Measurements from ENCODE around the gene MAPKAPK2.

The MAPKAPK2 gene

DNA sequence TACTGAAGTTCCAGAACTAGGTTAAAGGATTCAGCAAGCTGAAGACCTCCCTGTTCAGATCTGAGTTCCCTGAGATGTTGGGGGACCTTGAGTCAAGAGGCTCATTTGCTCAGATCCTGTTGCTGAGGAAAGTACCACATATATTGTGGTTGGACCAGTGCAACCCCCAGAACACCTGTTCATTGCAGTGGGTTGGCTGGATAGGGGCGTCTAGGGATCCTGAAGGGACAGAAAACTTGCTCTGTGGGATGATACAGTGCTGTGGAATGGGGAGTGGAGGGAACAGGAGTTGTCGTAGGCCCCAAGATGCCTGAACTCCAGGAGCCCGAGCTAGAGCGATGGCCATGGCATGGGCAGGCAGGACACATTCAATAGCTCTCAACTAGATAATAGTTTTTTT, 24.6 kb upstream of the MAPKAPK2 start:
- DNase-seq (ENCODE audit: low read depth, low spot score) = no peak

DNA sequence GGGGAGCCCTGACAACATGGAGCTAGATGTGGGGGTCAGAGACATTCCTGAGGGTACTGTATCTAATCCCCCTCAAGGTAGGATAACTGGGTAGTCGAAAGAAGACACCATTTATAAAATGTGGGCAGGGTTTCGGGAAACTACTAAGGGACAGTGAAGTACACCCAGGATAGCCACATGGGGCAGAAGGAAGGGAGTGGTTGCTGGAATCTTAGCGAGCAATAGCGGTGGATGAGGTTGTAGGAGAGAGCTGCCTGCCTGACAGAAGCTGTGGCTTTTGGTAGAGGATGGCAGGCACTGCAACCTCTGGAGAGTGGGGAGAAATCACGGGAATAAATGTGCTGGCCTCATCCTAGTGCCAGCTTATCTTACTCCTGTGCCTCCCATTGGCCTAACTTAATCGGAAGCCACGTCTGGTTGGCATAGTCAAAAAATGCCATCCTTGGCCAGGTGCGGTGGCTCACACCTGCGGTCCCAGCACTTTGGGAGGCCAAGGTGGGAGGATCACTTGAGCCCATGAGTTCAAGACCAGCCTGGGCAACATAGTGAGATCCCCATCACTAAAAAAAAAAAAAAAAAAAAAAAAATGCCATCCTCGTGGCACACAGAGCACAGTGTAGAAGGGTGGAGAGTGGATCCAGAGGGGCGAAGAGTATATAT, 23.4 kb upstream of the MAPKAPK2 start:
- no peak for DNase-seq (ENCODE audit: low read depth, low spot score)

- DNase-seq (ENCODE audit: low read depth, low spot score) = no peak
Measured at GRCh38 chr1:206662396-206663092, 22.2 kb upstream of the MAPKAPK2 start.

GRCh38 chr1:206663362-206663761, 21.3 kb upstream of the MAPKAPK2 start:
- DNase-seq (ENCODE audit: low read depth, low spot score) = no peak

- DNase-seq (ENCODE audit: low read depth, low spot score) = peak; percentile 43
Measured at GRCh38 chr1:206663832-206664652, 20.7 kb upstream of the MAPKAPK2 start.

DNA sequence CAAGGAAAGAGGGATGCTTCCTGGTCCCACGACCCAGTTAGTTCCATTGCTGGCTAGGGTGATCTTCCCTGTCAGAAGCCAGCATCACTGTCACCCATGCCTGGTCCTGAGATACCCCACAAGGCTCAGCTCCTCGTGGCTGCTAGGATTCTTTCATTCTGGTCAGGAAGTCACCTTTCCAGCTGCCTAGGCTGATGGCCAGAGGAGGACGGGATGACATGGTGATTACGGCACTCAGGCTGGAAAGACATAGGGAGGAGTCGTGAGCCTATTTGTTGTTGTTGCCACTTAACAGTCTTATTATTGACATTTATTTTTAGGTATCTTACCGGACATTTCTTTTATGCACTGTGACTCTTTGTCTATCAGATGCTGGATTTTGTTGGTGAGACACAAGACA, 20.0 kb upstream of the MAPKAPK2 start:
- DNase-seq (ENCODE audit: low read depth, low spot score) = no peak

DNA sequence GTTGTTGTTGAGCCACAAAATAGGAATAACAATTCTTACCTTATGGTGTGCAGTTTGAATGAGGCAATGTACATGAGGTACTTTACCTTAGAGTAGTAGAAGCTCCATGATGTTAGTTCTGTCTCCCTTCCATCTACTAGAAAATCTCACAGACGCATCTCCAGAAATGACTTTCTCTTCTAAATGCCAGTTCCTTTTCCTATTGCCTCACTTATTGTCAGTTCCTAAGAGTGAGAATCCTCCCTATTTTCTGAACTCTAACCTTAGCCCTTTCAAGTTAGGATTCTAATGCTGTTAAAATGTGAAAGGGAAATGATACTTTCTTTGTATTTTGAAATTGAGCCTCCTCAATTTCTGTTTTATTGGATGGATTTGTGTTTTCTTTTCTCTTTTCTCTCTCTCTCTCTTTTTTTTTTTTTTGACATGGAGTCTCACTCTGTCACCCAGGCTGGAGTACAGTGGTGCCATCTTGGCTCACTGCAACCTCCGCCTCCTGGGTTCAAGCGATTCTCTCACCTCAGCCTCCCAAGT, 18.6 kb upstream of the MAPKAPK2 start:
- no peak for DNase-seq (ENCODE audit: low read depth, low spot score)

GRCh38 chr1:206666954-206667665, 17.6 kb upstream of the MAPKAPK2 start:
- DNase-seq (ENCODE audit: low read depth, low spot score) = no peak

DNA sequence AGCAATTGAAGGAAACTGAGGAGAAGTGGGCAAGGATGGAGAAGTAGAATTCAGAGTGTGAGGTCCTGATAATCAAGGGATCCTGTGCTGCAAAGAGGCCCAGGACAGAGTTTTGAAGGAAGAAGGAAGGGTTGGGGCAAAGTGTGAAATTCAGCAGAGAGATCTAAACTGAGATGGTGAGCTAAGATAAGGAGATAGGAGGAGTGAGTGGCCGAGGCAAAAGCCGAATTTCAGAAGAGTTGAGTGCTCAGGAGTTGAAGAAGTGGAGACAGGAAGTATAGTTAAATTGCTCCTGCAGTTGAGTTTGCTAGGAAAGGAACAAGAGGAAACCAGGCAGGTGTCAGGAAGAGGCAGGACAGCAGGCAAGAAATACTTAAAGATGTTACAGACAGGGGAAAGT, 16.4 kb upstream of the MAPKAPK2 start:
- no peak for DNase-seq (ENCODE audit: low read depth, low spot score)

- no peak for DNase-seq (ENCODE audit: low read depth, low spot score)
Measured at GRCh38 chr1:206668874-206669410, 15.8 kb upstream of the MAPKAPK2 start.

- no peak for DNase-seq (ENCODE audit: low read depth, low spot score)
Measured at GRCh38 chr1:206672011-206672688, 12.6 kb upstream of the MAPKAPK2 start.

DNA sequence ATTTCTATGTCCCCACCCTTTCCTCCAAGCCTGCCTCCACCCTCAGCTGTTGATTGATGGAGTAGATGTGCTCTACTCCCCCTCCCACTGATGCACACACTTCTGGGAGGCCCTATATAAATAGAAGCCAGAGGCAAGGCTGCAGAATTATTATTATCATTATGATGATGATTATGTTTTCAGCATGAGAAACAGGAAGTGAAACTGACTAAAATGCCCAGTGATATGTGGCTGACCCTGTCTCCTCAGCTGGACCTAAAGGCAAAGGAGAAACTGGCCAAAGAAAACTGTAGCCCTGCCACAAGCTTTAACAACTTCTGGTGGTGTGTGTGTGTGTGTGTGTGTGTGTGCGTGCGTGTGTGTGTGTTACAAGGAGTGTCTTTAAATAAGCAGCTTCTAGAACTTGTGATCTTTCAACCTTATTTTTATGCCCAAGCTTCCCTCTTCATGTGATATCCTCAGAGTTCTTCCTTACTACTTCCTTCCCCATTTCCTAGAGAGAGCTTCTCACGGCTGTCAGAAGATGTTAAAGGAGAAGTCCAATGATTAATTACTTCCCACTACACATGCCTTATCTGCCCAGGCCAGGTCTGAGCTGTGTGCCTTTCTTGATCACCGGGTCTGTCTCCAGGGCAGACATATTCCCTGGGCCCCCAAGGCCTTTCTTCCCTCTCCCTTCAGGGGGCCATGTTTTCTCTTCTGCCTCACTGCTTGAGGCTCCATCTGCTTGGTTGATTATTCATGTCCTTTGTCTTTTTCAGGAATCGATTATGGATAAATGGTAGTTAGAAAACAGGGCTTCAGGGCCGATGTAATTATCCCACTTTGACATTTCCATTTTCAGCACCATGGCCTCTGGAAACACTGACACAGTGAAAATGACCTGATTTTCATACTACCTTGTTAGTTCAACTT, 11.6 kb upstream of the MAPKAPK2 start:
- DNase-seq (ENCODE audit: low read depth, low spot score) = no peak

GRCh38 chr1:206674236-206674635, 10.5 kb upstream of the MAPKAPK2 start:
- no peak for DNase-seq (ENCODE audit: low read depth, low spot score)

DNA sequence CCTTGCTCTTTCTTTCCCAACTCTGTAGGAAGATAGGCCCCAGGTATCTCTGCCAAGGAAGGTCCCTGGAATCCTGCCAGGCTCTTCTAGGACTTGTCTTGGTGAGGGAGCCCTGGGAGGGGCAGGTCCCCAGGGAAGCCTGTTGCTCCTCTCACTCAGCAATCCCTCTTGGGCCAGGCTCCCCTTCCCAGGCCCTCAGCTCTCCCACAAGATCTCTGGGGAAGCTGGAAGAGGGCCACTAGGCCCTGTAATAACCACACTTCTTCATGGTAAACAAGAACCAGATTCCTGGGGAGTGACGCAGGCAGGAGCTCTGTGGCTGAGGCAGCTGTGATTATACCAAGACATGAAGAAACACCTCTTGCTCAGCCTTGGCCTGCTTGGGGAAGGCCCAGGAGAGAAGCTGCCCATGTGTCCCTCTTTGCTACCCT, 9.9 kb upstream of the MAPKAPK2 start:
- no peak for DNase-seq (ENCODE audit: low read depth, low spot score)

DNA sequence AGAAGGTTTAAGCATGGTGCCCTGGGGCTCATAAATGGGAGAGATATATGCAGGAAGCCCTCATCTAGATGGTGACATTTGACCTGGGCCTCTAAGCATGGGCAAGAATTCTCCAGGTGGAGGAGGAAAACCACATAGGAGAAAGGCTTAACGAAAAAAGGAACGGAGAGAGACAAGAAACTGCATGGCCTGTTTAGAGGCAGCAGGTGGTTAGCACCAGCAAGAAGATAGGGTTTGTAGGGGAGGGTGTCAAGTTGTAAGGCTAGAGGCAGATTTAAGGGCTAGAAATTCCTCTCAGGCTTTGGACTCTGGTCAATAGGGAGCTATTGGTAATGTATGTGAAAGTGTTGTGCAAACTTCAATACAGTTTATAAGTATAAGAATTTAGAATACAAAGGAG, 8.2 kb upstream of the MAPKAPK2 start:
- DNase-seq (ENCODE audit: low read depth, low spot score) = no peak

- DNase-seq (ENCODE audit: low read depth, low spot score) = no peak
Measured at GRCh38 chr1:206678490-206678889, 6.2 kb upstream of the MAPKAPK2 start.

- DNase-seq (ENCODE audit: low read depth, low spot score) = no peak
Measured at GRCh38 chr1:206679738-206680211, 4.9 kb upstream of the MAPKAPK2 start.

GRCh38 chr1:206680279-206680678, 4.4 kb upstream of the MAPKAPK2 start:
- no peak for DNase-seq (ENCODE audit: low read depth, low spot score)

DNA sequence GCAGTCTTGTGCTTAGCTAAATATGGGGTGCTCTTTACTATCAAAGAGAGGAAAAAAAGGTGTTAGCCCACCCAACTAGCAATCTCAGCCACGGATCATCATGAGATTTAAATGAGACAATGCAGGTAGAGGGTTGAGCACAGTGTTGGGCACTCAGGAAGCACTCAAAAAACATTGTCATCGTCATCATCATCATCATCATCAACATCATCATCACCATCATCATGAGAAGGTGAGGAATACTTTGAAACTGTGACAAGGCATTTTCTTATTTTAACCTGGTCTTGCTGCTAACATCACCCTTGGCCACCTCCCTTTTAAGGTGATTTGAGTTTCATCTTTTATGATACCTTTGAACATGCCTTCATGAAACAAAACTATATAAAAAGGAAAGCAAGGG, 3.3 kb upstream of the MAPKAPK2 start:
- DNase-seq (ENCODE audit: low read depth, low spot score) = no peak

- DNase-seq (ENCODE audit: low read depth, low spot score) = no peak
Measured at GRCh38 chr1:206682111-206682510, 2.6 kb upstream of the MAPKAPK2 start.
